Measurements from ENCODE around the gene KCNJ18. TPM values are rescaled to one million over a fixed set of nuclear protein-coding genes. Genes with fewer than 3 reads are reported as not detected.
"Not testable (repeated sequence)": the region's sequence is repeated elsewhere in the genome, so short reads cannot be mapped to it uniquely, and the experiment has no call there.

The KCNJ18 gene
- total RNA-seq, 4 donors from 2014 or later, result not detected

DNA sequence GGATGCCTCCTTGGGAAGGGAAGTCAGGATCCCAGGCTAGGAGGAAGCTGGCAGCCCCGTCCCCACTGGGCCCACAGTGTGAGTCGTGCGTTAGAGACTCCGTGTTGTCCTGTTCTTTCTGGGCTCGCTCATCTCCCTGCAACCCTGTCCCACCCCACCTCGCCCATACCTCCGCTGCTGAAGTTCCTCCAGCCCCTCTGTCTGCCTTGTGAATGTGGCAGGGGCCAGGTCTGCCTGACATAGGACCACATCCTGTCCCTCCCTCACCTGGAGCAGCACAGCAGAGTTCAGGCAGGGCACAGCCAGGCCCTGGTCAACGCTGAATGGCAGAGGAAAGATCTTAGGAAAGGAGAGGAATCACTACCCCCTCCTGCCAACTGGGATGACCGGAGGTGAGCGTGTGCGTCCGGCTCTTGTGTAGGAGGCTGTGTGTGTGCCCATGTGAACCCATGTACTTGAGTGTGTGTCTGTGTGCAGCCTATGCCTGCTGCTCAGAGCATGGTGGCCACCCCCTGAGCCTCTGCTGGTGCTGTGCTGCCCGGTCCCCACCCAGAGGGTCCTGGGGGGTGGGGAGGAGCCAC, 12.8 kb downstream of the KCNJ18 start:
- DNase-seq, result peak in 1 of 3 donors; percentile 43
- Histone ChIP-seq H3K27me3 (no peaks in the 10 kb centered on the region), H3K4me1 (no peaks in the 10 kb centered on the region), H3K36me3 (no peaks in the 10 kb centered on the region), H3K9me3 (no peaks in the 10 kb centered on the region), H3K4me3 (no peak overlapping the region), H3K27ac (no peak overlapping the region)
- TF ChIP-seq, protein P1, sequence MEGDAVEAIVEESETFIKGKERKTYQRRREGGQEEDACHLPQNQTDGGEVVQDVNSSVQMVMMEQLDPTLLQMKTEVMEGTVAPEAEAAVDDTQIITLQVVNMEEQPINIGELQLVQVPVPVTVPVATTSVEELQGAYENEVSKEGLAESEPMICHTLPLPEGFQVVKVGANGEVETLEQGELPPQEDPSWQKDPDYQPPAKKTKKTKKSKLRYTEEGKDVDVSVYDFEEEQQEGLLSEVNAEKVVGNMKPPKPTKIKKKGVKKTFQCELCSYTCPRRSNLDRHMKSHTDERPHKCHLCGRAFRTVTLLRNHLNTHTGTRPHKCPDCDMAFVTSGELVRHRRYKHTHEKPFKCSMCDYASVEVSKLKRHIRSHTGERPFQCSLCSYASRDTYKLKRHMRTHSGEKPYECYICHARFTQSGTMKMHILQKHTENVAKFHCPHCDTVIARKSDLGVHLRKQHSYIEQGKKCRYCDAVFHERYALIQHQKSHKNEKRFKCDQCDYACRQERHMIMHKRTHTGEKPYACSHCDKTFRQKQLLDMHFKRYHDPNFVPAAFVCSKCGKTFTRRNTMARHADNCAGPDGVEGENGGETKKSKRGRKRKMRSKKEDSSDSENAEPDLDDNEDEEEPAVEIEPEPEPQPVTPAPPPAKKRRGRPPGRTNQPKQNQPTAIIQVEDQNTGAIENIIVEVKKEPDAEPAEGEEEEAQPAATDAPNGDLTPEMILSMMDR (IDR thresholded peaks at IDR 0.05), result no peak

DNA sequence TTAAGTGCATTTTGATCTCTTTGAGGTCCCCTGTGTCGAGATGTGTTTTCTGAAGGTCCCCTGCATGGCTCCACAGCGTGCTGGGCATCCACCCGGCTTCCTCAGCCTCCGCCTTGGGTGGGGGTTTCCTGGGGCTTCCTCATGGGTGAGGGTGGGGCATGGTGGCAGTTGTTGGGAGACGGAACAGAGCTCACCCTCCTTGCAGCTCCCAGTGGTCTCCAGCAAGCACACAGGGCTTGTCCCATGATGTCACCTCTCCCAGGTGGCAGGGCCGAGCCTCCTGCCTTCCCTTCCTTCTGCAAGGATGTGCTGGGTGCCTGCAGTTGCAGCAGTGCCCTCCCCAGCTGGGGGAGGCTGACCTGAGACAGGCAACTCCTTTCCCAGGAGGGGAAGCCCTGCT, 13.4 kb downstream of the KCNJ18 start:
- H3K9me3 ChIP-seq, result not testable (repeated sequence)

DNA sequence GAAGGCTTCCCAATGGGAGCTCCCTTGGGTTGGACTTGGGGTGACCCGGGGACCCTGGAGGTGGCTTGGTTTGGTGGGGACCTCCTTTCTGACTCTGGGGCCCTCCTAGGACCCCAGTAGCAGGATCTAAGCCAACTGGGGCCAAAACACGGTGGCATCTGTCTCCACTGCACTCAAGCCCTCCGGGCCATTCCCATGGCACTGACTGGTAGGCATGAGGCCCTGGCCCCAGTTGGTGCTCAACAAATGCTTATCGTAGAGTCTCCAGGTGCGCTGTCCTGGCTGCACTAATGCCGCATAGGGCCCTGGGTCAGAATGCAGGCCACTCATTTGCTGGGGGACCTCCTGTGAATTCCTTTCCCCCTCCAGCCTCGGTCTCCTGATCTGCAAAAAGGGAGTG, 14.2 kb downstream of the KCNJ18 start:
- not testable (repeated sequence) for H3K36me3 ChIP-seq, H3K4me3 ChIP-seq, H3K9me3 ChIP-seq, H3K27me3 ChIP-seq, H3K27ac ChIP-seq, H3K4me1 ChIP-seq
- peak in 1 of 3 donors; percentile 37 for DNase-seq

More for the DNA sequence above, 13.4 kb downstream of the KCNJ18 start:
- H3K27me3 ChIP-seq, H3K36me3 ChIP-seq, H3K4me1 ChIP-seq, H3K27ac ChIP-seq, H3K4me3 ChIP-seq: not testable (repeated sequence)
- peak in 1 of 3 donors; percentile 20 for DNase-seq

DNA sequence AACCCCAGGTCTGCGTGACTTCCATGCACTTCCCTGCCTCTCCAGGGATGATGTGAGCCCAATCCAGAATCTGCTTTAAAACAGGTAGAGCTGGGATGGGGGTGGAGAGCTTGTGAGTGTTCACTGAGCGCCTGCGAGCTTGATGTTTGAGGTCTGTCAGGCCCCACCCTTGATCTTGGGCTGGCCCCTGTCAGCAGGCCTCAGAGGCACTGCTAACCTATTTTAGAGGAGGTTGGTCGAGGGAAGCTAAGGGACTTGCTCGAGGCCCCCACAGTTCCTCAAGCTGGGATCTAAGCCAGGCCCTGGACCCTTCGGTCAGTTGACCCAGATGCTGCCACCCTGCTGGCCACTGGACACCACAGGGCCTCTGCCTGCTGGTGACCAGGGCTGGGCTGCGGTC, 14.8 kb downstream of the KCNJ18 start:
- not testable (repeated sequence) for H3K4me1 ChIP-seq, H3K36me3 ChIP-seq, H3K9me3 ChIP-seq, H3K27me3 ChIP-seq, H3K27ac ChIP-seq, H3K4me3 ChIP-seq
- peak in 1 of 3 donors; percentile 21 for DNase-seq

DNA sequence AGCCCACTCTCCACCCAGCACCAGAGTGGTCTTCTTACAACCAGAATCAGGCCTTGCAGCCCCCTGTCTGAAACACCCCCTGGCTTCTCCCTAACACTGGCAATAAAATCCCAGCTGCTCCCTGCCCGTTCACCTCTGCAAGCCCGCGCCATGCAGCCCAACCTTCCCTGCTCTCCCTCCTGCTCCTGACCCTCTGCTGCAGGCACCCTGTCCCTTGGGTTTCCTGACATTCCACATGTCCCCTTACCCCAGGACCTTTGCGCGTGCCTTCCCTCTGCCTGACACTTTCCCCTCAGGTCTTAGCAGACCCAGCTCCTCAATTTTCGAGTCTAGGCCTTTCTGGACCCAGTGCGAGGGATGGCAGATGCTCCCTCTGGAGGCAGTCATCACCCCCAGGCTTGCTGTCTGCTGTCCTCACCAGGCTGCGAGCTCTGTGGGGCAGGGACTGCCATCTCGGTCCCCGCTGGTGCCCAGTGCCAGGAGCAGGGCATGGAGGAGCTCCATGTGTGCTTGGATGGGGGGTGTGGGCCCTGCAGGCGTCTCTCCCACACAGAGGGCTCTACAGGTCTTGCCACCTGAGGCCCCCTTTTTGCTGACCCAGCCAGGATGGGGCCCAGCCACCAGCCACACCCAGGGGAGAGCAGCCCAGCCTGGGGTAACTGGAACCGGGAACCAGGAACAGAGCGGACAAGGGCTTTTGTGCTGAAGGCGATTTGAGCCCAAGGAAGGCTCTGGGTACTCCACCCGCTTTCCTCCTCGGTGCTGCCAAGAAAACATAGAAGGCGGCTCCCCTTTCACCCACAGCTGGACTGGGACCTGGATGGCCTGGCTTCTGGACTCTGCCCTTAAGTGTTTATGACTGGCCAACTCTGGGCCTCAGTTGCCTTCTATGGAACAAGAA, 15.6 kb downstream of the KCNJ18 start:
- not testable (repeated sequence) for H3K36me3 ChIP-seq, H3K27ac ChIP-seq, H3K27me3 ChIP-seq, H3K4me3 ChIP-seq, H3K4me1 ChIP-seq, H3K9me3 ChIP-seq
- peak in 1 of 3 donors; percentile 39 for DNase-seq

DNA sequence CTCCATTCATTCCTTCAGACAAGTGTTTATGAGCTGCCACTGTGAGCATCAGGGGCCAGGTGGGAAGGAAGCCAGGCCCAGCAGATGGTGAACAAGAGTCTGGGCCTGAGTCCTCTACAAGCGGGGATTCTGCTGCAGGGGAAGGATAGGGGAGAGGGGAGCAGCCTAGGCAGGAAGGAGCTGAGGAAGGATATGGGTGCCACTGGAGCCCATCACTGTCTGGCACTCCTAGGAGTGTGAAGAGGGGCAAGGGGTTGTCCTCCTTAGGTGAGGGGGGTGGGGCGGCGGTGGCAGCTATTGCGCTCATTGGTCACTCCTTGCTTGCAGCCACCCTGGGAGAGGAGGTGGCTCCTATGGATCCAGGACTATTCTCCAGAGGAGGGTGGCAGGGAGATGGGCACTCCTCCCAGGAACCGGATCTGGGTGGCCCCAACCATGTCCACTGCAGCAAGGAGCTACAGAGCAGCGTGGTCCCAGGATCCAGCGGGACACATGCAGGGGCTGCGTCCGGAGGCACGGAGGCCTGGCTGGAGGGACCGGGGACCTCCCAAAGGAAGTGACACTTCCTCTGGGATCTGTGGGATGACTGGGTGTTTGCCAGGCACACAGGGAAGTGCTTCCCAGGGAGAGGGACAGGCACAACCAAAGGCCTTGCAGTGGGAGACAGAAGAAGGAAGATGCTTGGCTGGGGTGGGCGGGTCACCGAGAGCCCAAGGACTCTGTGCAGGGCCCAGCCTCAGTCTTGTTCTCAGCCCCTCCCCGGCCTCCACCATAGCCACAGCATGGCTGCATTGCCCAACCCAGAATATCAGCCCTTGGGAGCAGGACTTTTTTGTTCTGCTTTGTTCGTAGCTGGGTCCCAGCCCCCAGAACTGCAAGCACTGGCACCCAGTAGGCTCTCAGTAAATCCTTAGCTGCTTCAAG, 16.6 kb downstream of the KCNJ18 start:
- H3K4me1 ChIP-seq, H3K9me3 ChIP-seq, H3K27me3 ChIP-seq, H3K4me3 ChIP-seq, H3K36me3 ChIP-seq, H3K27ac ChIP-seq: not testable (repeated sequence)
- peak in 1 of 3 donors; percentile 41 for DNase-seq

DNA sequence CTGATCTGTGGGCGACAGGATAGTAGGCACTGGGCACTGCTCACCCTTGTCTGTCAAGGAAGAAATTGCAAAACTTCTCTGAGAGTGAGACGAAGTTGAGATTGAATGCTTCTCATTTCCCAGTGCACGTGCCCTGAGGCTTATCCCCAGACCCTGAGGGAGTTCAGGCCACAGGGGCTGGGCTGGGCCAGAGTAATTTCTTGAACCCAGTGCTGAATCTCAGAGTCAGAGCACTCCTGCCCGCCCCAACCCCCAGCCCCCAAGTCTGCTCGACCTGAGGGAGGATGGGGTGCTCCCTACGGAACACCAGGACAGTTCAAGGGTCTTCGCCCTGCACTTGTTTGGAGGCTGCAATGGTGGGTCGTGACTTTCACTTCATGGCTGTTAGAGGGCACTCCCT, 17.7 kb downstream of the KCNJ18 start:
- not testable (repeated sequence) for H3K4me3 ChIP-seq, H3K36me3 ChIP-seq, H3K27me3 ChIP-seq, H3K27ac ChIP-seq, H3K4me1 ChIP-seq, H3K9me3 ChIP-seq
- peak in 1 of 3 donors; percentile 9 for DNase-seq

DNA sequence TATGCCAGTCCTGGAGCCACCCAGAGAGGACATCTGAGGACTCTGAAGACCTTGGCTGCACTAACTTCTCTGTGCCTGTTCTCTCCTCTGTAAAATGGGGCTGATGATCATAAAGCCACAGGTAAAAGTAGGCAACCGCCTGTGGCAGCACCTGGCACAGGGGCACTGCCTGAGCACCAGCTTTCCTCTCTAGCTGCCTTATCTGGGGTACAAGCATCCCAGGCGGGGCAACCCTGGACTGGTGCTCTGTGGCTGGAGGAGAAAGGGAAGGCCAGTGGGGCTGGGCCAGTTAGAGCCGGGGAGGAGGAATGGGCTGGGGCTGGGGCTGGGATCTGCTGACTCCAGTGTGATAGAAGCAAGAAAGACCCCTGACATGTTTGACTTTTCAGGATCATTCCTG, 18.2 kb downstream of the KCNJ18 start:
- not testable (repeated sequence) for H3K27ac ChIP-seq, H3K4me3 ChIP-seq, H3K27me3 ChIP-seq, H3K9me3 ChIP-seq, H3K4me1 ChIP-seq, H3K36me3 ChIP-seq
- DNase-seq, result peak in 1 of 3 donors; percentile 10

DNA sequence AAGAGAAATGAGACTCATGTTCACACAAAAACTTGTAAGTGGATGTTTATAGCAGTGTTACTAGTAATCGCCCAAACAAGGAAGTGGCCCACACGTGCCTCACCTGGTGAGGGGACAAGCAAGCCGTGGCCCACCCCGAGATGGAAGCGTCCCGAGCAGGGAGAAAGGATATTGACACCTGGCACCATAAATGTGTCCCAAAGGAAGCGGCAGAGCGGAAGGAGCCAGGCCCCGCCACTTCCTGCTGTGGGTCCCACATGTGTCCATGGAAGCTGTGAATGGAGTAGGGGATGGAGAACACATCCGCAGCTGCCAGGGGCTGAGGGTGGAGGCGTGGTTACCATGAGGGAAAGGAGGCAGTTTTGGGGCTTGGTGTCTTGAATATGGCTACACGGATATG, 18.9 kb downstream of the KCNJ18 start:
- Histone ChIP-seq H3K4me3 (no peak overlapping the region), H3K9me3 (no peaks in the 10 kb centered on the region), H3K36me3 (no peaks in the 10 kb centered on the region), H3K4me1 (no peaks in the 10 kb centered on the region), H3K27ac (no peak overlapping the region), H3K27me3 (no peaks in the 10 kb centered on the region)
- TF ChIP-seq, protein P1 (IDR thresholded peaks at IDR 0.05), result no peak
- TF ChIP-seq POLR2A (IDR thresholded peaks at IDR 0.05), result no peak
- DNase-seq, result peak in 1 of 3 donors; percentile 39

DNA sequence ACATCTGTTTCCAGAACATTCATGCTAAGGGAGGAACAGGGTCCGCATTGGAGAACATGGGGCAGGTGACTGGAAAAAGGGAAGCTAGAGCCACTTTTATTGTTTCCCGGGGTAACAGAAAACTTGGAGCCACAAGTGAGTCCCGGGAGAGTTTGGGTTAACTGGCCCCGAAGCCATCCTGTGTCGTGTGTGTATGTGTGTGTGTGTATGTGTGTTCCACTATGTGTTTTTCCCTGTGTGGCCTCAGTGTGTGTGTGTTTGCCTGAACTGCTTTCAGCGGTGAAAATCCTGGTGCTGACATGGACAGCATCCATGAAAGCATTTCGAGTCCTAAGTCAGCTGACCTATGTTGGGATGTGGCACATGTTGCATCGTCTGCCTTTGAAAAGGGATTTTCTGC, 20.7 kb downstream of the KCNJ18 start:
- not testable (repeated sequence) for H3K27me3 ChIP-seq, H3K4me1 ChIP-seq, H3K9me3 ChIP-seq, H3K4me3 ChIP-seq, H3K36me3 ChIP-seq, H3K27ac ChIP-seq
- DNase-seq, result peak in 1 of 3 donors; percentile 25

DNA sequence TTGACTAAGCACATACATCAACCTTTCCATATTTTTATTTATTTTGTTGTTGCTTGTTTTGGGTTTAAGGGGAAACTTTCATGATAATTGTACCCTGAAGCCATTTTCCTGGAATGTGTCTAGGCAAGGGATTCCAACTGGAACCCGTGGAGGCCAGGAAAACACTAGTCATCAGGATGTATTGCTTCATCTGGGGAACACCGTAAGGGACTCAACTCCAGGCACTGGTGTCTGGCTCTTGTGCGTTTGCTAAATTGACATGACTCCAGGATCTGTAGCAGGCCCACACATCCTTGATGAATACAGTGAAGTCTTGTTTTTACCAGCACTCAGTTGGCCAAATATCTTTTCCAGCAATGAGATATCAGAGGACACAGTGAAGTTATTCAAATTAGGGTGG, 21.3 kb downstream of the KCNJ18 start:
- not testable (repeated sequence) for H3K36me3 ChIP-seq, H3K27ac ChIP-seq, DNase-seq, H3K4me1 ChIP-seq, H3K9me3 ChIP-seq, H3K27me3 ChIP-seq, H3K4me3 ChIP-seq

DNA sequence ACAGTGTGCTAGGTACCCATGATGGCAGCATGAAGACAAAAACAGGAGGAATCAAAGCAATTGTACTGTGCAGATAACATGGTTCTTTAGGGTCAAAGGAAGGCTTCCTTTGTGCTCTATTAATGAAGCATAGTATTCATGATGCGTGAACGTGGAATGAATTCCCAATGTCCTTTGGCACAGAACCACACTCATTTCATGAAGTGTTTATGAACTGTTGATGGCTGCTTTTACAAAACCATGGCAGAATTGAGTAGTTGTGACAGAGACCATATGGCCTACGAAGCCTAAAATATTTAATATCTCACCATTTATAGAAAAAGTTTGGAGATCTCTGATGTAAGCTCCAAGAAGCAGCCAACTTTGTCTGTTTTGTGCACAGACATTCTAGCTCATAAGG, 22.4 kb downstream of the KCNJ18 start:
- H3K27ac ChIP-seq, H3K4me3 ChIP-seq, H3K27me3 ChIP-seq, H3K36me3 ChIP-seq, H3K4me1 ChIP-seq, DNase-seq, H3K9me3 ChIP-seq: not testable (repeated sequence)

Measured in Peyer's patch (tissue), 4 donors.